ENCODE data around the gene MED4. TPM values are rescaled to one million over a fixed set of nuclear protein-coding genes. Genes with fewer than 3 reads are reported as not detected.

Gene MED4, protein sequence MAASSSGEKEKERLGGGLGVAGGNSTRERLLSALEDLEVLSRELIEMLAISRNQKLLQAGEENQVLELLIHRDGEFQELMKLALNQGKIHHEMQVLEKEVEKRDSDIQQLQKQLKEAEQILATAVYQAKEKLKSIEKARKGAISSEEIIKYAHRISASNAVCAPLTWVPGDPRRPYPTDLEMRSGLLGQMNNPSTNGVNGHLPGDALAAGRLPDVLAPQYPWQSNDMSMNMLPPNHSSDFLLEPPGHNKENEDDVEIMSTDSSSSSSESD
- 35.6 to 46.8 TPM (median 36.9 TPM) in 5 replicates for total RNA-seq (2022; extraction: Qiagen RNA extraction; ENCODE audit: low read depth)

DNA sequence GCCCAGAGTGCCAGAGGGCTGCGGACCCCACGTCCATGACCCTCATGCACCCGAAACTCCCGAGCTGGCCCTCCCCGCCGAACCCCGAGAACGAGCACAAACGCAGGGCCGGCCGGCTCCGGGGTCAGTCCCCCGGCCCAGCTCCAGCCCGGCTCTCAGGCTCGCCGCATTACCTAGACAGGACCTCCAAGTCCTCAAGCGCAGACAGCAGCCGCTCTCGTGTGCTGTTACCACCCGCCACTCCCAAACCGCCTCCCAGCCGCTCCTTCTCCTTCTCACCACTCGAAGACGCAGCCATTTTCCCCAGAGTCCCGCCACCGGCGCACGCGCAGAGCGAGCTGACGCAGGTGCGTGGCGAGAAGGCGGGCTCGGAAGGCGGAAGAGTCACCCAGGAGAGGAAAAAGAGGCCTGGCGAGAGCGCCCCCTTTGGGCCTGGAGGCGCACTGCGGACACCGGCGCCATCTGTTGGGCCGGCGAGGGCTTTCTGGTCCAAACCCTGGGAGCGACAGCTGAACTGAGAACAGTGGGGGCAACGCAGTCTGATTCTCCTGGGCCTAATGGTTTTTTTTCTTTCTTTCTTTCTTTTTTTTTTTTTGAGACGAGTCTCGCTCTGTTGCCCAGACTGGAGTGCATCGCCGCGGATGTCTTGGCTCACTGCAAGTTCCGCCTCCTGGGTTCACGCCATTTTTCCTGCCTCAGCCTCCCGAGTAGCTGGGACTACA, at the start of gene MED4:
Gene MED4 (minus strand): TSS at position 324 of the 722 bp plus-strand sequence. CDS start 26 bp downstream, at position 298.

DNA sequence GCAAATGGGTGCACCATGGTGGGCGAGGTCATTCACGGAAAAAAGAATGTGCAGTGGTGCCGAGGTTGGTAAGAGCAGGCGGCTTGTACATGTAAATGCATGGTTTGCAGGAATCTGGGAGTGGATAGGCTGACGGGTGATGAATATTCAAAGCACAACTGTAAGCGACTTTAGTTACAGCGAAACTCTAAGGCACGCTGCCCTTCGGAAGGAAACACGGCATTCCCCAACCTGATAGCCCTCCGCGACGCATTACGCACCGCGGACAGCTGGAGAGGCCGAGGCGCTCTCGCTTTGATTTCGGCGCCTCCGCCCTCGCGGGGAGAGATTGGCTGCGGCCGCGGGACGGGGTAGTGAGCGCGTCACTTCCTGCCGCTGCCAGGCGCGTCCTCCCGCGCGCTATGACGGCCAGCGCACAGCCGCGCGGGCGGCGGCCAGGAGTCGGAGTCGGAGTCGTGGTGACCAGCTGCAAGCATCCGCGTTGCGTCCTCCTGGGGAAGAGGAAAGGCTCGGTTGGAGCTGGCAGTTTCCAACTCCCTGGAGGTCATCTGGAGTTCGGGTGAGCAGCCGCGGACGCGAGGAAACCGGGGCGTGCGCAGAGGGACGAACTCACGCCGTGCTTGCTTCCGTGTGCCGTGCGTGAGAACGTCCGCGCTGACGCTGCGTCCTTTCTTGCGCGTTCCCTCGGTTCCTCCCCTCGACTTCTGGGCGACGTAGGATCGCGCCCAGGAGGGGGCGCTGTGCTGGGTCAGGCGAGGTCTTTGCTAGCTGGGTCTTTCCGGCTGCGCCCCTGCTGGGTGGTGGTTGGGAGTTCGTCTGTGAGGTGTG, 57.3 kb downstream of the MED4 start, which contains the start of gene NUDT15:
Gene NUDT15 (plus strand): TSS at position 381 of the 828 bp plus-strand sequence. CDS start 21 bp downstream, at position 402.

Other genes starting within 250 kb of the MED4 start
- gene SUCLA2, start 93.8 kb downstream of the MED4 start, total RNA-seq (2022; extraction: Qiagen RNA extraction; ENCODE audit: low read depth), result 28.9 to 33.4 TPM (median 31.3 TPM) in 5 replicates
- 26.1 to 31.1 TPM (median 27.1 TPM) in 5 replicates for gene NUDT15, start 57.4 kb downstream of the MED4 start, total RNA-seq (2022; extraction: Qiagen RNA extraction; ENCODE audit: low read depth)
- gene ITM2B, start 138.1 kb upstream of the MED4 start, total RNA-seq (2022; extraction: Qiagen RNA extraction; ENCODE audit: low read depth), result 125 to 180 TPM (median 139 TPM) in 5 replicates
- gene RB1, start 208.6 kb upstream of the MED4 start, total RNA-seq (2022; extraction: Qiagen RNA extraction; ENCODE audit: low read depth), result 13.9 to 21.4 TPM (median 14.9 TPM) in 5 replicates